Cardiac septum (tissue), 1 donor: ENCODE data around the gene TSPAN2. TPM values are rescaled to one million over a fixed set of nuclear protein-coding genes. Genes with fewer than 3 reads are reported as not detected.
"Not testable (repeated sequence)": the region's sequence is repeated elsewhere in the genome, so short reads cannot be mapped to it uniquely, and the experiment has no call there.

Experiments
- DNase-seq: peaks from one replicate; pipeline ENCODE4 v3.0.0-alpha.2; 2020; ENCODE audit warnings: low spot score
- intact Hi-C: fragments of 100-400 bp; cut with DNase I; formaldehyde crosslinking; loops from one replicate; pipeline ENCODE4 v1.14.0; 2022
- total RNA-seq: library from RNA; stranded (reverse); fragmentation: NEBNext Ultra II Directional; extraction: Animal tissue kit (Norgen Biotek cat#: 25700); gene quantifications from one replicate; pipeline ENCODE4 v1.2.1, GENCODE V29; 2021
- donor health status: DM: no; HTN: no; CAD: no.

TSPAN2 gene
- total RNA-seq, 1 donor from 2014 or later, result 3.3 TPM

GRCh38 chr1:115057661-115058254, 31.5 kb downstream of the TSPAN2 start:
- intact Hi-C loops, result no loop called here
- DNase-seq, result no peak

DNA sequence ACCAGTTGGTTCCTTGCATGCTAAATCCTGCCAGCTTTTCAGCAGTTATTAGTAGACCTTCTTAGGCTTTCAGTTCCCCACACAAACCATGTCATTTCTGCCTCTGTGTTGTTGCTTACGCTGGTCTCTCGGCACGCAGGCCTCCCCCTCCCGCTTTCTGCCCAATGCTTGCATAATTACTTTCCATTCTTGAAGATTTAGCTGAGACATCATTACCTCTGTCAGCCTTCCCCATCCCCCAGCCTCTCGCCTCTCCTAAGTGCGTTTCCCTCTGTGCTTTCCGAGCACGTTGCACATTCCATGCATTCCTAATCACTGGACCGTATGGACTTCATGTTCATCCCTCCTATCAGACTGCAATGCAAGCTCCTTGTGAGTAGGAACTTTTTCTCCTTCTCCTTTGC, 32.9 kb downstream of the TSPAN2 start:
- DNase-seq, result no peak
- intact Hi-C loops, result no loop called here

DNA sequence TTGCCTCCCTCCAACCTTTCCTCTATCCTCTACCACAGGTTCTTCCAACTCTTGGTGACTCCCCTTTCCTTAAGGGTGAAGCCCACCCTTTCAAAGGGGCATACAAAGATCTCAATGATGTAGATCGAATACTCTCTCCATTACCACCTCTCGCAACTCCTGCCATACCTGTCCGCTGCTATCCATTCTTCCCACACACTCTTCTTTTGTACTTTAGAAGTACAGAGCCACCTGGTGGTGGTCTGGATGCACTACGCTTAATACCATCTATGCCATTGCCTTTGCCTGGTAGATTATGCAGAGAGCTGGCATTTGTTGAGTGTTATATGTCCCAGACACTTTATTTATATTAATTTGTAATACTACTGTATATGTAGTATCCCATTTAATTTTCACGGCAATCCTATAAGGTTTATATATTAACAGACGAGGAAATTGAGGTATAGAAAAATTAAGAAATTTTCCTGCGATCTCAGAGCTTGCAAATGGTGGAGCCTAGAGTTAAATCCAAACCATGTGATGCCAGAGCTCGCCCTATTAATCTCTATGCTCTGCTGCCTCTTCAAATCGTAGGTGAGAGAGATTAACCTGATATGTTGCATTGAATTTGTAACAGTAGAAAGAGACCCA, 36.7 kb downstream of the TSPAN2 start:
- no peak for DNase-seq
- intact Hi-C loops, result loop anchor here (5.0 kb wide), 2 partner anchors 60 to 70 kb away; no protein-coding TSS in a partner anchor

- intact Hi-C loops, result loop anchor here (5.0 kb wide), 2 partner anchors 60 to 70 kb away; no protein-coding TSS in a partner anchor
- DNase-seq, result no peak
These were observed 37.5 kb downstream of the TSPAN2 start for GRCh38 chr1:115051850-115052249.

DNA sequence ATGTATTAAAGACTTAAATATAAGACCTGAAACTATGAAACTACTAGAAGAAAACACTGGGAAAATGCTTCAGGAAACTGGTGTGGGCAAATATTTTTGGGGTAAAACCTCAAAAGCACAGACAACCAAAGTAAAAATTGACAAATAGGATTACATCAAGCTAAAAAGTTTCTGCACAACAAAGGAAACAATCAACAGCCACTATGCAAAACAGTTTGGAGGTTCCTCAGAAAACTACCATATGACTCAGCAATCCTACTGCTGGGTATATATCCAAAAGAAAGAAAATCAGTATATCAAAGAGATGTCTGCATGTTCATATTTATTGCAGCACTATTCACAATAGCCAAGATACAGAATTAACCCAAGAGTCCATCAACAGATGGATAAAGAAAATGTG, 42.6 kb downstream of the TSPAN2 start:
- intact Hi-C loops, result no loop called here
- DNase-seq, result no peak

GRCh38 chr1:115041654-115042053, 47.6 kb downstream of the TSPAN2 start:
- DNase-seq, result no peak
- intact Hi-C loops, result no loop called here

DNA sequence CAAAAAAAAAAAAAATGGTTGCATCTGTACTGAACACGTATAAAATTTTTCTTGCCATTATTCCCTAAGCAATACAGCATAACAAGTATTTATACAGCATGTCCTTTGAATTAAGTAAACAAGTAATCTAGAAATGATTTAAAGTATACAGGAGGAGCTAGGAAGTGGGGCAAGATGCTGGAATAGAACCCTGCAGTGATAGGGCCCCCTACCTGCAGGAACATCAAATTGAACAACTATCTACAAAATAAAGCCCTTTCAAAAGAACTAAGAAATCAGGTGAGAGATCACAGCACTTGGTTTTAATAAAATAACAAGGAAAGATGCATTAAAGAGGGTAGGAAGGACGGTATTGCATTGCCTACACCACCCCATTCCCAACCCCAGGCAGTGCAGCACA, 48.8 kb downstream of the TSPAN2 start:
- intact Hi-C loops, result no loop called here
- no peak for DNase-seq

GRCh38 chr1:115036814-115037507, 52.3 kb downstream of the TSPAN2 start:
- no peak for DNase-seq
- intact Hi-C loops, result no loop called here

- no peak for DNase-seq
- intact Hi-C loops, result no loop called here
These were observed 53.7 kb downstream of the TSPAN2 start for GRCh38 chr1:115035652-115036051.

GRCh38 chr1:115031595-115031994, 57.7 kb downstream of the TSPAN2 start:
- intact Hi-C loops, result no loop called here
- DNase-seq, result no peak

- intact Hi-C loops, result no loop called here
- DNase-seq, result no peak
These were observed 59.8 kb downstream of the TSPAN2 start, which contains the start of gene TSHB for GRCh38 chr1:115029526-115029925. TSHB (plus strand) TSS chr1:115029826; CDS start chr1:115033363, 3,537 bp downstream.

GRCh38 chr1:115023593-115023992, 65.7 kb downstream of the TSPAN2 start:
- intact Hi-C loops, result no loop called here
- DNase-seq, result no peak

DNA sequence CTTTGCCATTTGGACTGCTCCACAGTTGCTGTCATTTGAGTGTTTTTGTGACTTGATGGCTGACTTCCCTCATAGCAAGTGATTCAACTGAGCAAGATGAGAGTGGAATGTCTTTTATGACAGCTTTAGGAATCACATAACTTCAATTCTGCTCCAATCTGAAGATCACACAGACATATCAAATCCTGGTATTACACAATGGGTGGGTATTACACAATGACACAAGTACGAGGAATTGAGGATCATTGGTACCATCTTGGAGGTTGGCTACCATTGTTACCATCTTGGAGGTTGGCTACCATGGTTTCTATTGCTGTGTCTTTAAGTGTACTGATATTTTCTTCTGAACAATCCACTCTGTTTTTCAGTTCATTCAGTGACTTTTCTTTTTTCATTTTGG, 68.2 kb downstream of the TSPAN2 start:
- DNase-seq, result no peak
- intact Hi-C loops, result no loop called here

DNA sequence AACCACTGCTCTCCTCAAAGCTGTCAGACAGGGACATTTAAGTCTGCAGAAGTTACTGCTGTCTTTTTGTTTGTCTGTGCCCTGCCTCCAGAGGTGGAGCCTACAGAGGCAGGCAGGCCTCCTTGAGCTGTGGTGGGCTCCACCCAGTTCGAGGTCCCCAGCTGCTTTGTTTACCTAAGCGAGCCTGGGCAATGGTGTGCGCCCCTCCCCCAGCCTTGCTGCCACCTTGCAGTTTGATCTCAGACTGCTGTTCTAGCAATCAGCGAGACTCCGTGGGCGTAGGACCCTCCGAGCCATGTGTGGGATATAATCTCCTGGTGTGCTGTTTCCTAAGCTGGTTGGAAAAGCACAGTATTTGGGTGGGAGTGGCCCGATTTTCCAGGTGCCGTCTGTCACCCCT, 69.8 kb downstream of the TSPAN2 start:
- DNase-seq, intact Hi-C loops: not testable (repeated sequence)

DNA sequence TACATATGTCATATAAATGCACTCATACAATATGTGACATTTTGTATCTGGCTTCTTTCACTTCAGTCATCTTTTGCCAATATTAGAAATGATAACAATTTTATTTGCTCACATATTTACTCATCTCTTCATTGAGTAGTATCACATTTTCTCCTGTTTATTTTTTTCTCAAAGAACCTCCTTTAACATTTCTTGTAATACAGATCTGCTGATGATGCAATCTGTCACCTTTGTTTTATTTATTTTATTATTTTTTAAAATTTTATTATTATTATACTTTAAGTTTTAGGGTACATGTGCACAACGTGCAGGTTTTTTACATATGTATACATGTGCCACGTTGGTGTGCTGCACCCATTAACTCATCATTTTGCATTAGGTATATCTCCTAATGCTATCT, 75.5 kb downstream of the TSPAN2 start:
- intact Hi-C loops, result no loop called here
- DNase-seq, result no peak

GRCh38 chr1:115012434-115012833, 76.9 kb downstream of the TSPAN2 start:
- intact Hi-C loops, result no loop called here
- no peak for DNase-seq

DNA sequence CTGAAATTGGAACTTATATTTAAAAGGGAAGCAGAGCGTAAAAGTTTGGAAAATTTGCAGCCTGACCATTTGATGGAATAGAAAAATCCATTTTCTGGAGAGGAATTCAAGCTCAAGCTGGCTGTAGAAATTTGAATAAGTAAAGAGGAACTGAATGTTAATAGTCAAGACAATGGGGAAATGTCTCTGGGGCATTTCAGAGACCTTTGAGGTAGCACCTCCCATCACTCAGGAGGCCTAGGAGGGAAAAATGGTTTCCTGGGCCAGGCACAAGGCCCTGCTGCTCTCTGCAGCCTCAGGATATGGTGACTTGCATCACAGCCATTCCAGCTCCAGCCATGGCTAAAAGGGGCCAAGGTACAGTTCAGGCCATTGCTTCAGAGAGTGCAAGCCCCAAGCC, 77.3 kb downstream of the TSPAN2 start:
- no peak for DNase-seq
- intact Hi-C loops, result no loop called here

DNA sequence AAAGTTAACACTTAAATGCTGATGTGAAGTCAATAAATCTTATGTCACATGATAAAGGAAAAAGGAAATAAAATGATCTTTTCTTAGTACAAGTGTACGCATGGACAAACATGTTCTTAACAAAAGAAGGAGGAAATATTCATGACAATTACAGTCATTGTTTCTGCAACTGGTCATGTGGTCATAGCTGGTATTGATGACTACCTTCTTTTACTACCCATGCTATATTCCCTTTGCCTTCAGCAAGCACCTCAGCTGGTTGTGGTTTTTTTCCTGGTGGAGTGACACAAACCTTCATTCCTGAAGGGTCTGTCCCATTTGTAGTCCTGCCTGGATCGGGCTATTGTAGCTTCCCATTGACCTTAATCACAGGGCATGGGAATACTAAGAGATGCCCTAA, 83.1 kb downstream of the TSPAN2 start:
- intact Hi-C loops, result no loop called here
- DNase-seq, result no peak
